Endodermal cell (in vitro differentiated cells): ENCODE data around the gene NDST1. TPM values are rescaled to one million over a fixed set of nuclear protein-coding genes. Genes with fewer than 3 reads are reported as not detected.

Experiments
- DNase-seq: peaks from one replicate; pipeline ENCODE4 v3.0.0-alpha.2; 2017
- H3K27ac ChIP-seq: 2 replicates; pipeline ENCODE4 v1.5.1; 2013; ENCODE audit warnings: mild to moderate bottlenecking, low read depth, low read length, moderate library complexity
- H3K27me3 ChIP-seq: 2 replicates; pipeline ENCODE4 v1.6.1; 2013; ENCODE audit warnings: mild to moderate bottlenecking, low read length, moderate library complexity; ENCODE audit not compliant: insufficient read depth, control insufficient read depth, poor library complexity, severe bottlenecking
- H3K36me3 ChIP-seq: 2 replicates; pipeline ENCODE4 v1.7.0; 2013; ENCODE audit warnings: mild to moderate bottlenecking, low read length, moderate library complexity; ENCODE audit not compliant: control insufficient read depth, insufficient read depth
- H3K4me1 ChIP-seq: one replicate; pipeline ENCODE4 v1.7.0; 2013; ENCODE audit warnings: low read length; ENCODE audit not compliant: control insufficient read depth, insufficient read depth
- H3K4me3 ChIP-seq: 2 replicates; pipeline ENCODE4 v1.5.1; 2013; ENCODE audit warnings: mild to moderate bottlenecking, low read length, moderate library complexity
- H3K9ac ChIP-seq: 2 replicates; pipeline ENCODE4 v1.6.1; 2013; ENCODE audit warnings: mild to moderate bottlenecking, low read length, moderate library complexity; ENCODE audit not compliant: poor library complexity, severe bottlenecking; ENCODE audit errors: extremely low read depth
- H3K9me3 ChIP-seq: 2 replicates; pipeline ENCODE4 v1.6.1; 2013; ENCODE audit warnings: mild to moderate bottlenecking, low read length, moderate library complexity; ENCODE audit not compliant: control insufficient read depth
- H3K27ac Mint-ChIP-seq: 2 replicates; pipeline ENCODE4 v1.8.0; 2020; ENCODE audit warnings: mixed read lengths
- H3K27me3 Mint-ChIP-seq: 2 replicates; pipeline ENCODE4 v1.8.0; 2021; ENCODE audit warnings: mild to moderate bottlenecking, mixed read lengths; ENCODE audit not compliant: insufficient read depth
- H3K36me3 Mint-ChIP-seq: 2 replicates; pipeline ENCODE4 v1.8.0; 2020; ENCODE audit warnings: low read depth, mixed read lengths
- H3K4me1 Mint-ChIP-seq: 2 replicates; pipeline ENCODE4 v1.8.0; 2020; ENCODE audit warnings: mixed read lengths
- H3K4me3 Mint-ChIP-seq: 2 replicates; pipeline ENCODE4 v1.8.0; 2020; ENCODE audit warnings: mild to moderate bottlenecking, moderate library complexity, mixed read lengths
- H3K9me3 Mint-ChIP-seq: 2 replicates; pipeline ENCODE4 v1.8.0; 2020; ENCODE audit warnings: mild to moderate bottlenecking, mixed read lengths
- CTCF ChIP-seq: fragments of 200-600 bp; sonication (generic); conservative IDR thresholded peaks from 2 replicates; pipeline ENCODE4 v1.5.0; 2021; ENCODE audit warnings: antibody characterized with exemption, mild to moderate bottlenecking
- WGBS, 2 experiments: methylation state at CpG; one replicate each; pipeline versions ENCODE4 v1.1.5 to v1.1.7; 2013; ENCODE audit warnings: missing lambda C conversion rate in 2 of 2, mixed read lengths in 1 of 2; ENCODE audit not compliant: insufficient coverage in 1 of 2, insufficient read length in 1 of 2; 5-methylcytosine and 5-hydroxymethylcytosine counted together
- total RNA-seq, 2 donors: library from RNA; stranded (reverse); fragmentation: NEBNext Ultra II Directional in 1 of 2; extraction: Animal tissue kit (Norgen Biotek cat#: 25700) in 1 of 2; gene quantifications; 2 replicates in 1 of 2; 3 replicates in 1 of 2; pipeline ENCODE4 v1.2.1, GENCODE V29; 2021

NDST1 gene
- total RNA-seq, 2 donors from 2014 or later, result 53.3 to 71.7 TPM

GRCh38 chr5:150556859-150557508 is 49.1 kb downstream of the NDST1 start:
- Histone ChIP-seq H3K9me3 (no peaks in the 10 kb centered on the region), H3K9ac (no peak overlapping the region), H3K4me1 (peaks cover 8% of the 10 kb centered on the region), H3K36me3 (peaks cover 35% of the 10 kb centered on the region), H3K4me3 (no peak overlapping the region), H3K27me3 (no peaks in the 10 kb centered on the region), H3K27ac (peak overlapping the region; percentile 37)
- DNase-seq, result no peak
- H3K27ac Mint-ChIP-seq, result no peak overlapping the region
- TF ChIP-seq CTCF, result no peak
- peaks cover 22% of the 10 kb centered on the region for H3K36me3 Mint-ChIP-seq
- WGBS, 2 experiments, result 89 to 92% methylated on average over 5 to 7 of the region's 7 CpGs
- H3K4me1 Mint-ChIP-seq, result peaks cover 16% of the 10 kb centered on the region
- no peak overlapping the region for H3K4me3 Mint-ChIP-seq
- no peaks in the 10 kb centered on the region for H3K9me3 Mint-ChIP-seq
- no peaks in the 10 kb centered on the region for H3K27me3 Mint-ChIP-seq

DNA sequence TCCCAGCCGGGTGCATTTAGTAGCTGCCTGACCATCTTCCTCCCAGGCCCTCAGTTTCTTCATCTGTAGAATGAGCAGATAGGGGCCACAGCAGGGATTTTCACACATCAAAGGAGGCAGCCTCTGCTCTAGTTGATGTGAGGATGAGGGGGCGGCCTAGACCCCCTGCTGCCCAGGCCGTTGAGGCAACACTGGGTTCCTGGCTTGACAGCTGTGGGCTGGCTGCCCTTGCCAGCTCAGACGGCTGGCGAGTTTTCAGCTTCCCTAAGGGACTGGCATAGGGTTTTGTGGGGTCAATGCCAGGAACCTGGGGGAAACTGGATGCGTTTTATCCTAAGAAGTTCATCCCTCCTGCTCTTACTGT is 49.6 kb downstream of the NDST1 start:
- Mint-ChIP-seq H3K4me1 (peaks cover 16% of the 10 kb centered on the region), H3K4me3 (no peak overlapping the region), H3K36me3 (peaks cover 19% of the 10 kb centered on the region), H3K27me3 (no peaks in the 10 kb centered on the region), H3K9me3 (peaks cover under 1% of the 10 kb centered on the region), H3K27ac (no peak overlapping the region)
- Histone ChIP-seq H3K27me3 (no peaks in the 10 kb centered on the region), H3K27ac (no peak overlapping the region), H3K4me3 (no peak overlapping the region), H3K9ac (no peak overlapping the region), H3K9me3 (no peaks in the 10 kb centered on the region), H3K36me3 (peaks cover 31% of the 10 kb centered on the region), H3K4me1 (peaks cover 8% of the 10 kb centered on the region)
- 74 to 82% methylated on average over 5 to 6 of the region's 6 CpGs for WGBS, 2 experiments
- peak; percentile 64 for DNase-seq
- no peak for TF ChIP-seq CTCF

DNA sequence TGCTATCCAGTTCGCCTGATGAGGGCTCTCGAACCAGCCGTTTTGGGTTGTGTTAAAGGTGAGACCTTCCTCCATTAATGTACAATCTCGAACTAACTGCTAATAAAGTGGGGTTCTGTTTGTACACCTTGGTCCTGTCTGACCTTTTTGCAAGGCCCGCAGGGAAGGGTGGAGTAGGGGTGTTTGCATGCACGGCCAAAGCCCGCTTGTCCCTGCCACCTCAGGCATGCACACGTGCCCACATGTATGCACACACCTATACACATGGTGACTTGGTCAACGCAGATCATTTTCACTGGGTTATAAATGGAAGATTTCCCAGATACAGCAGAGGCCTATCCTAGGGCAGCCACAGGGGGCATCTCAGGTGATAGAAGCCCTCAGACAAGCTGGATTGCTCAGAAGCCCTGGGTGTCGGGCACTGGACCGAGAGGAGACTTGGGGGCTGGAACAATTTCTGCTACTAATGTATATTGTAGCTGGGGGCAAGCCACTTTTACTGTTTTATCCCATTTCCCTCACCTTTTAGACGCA is 50.2 kb downstream of the NDST1 start:
- Mint-ChIP-seq H3K27ac (no peak overlapping the region), H3K4me1 (peaks cover 16% of the 10 kb centered on the region), H3K36me3 (peaks cover 16% of the 10 kb centered on the region), H3K27me3 (no peaks in the 10 kb centered on the region), H3K9me3 (peaks cover 7% of the 10 kb centered on the region), H3K4me3 (no peak overlapping the region)
- no peak overlapping the region for H3K9ac ChIP-seq
- no peak for TF ChIP-seq CTCF
- H3K27ac ChIP-seq, result no peak overlapping the region
- H3K27me3 ChIP-seq, result no peaks in the 10 kb centered on the region
- DNase-seq, result no peak
- peaks cover 25% of the 10 kb centered on the region for H3K36me3 ChIP-seq
- H3K4me1 ChIP-seq, result peaks cover 8% of the 10 kb centered on the region
- H3K9me3 ChIP-seq, result peaks cover 4% of the 10 kb centered on the region
- H3K4me3 ChIP-seq, result no peak overlapping the region
- WGBS, 2 experiments, result 90 to 95% methylated on average over 6 to 12 of the region's 12 CpGs
